NCI-H187 treated with DMSO at 0.1 percent for 48 hours (cell line): ENCODE data around the gene CARD14.
"Not testable (repeated sequence)": the region's sequence is repeated elsewhere in the genome, so short reads cannot be mapped to it uniquely, and the experiment has no call there.

Experiments
- DNase-seq: peaks from one replicate; lab custom pipeline; 2025; lab: John Stamatoyannopoulos, UW

The CARD14 gene

GRCh38 chr17:80185968-80186367, 16.1 kb downstream of the CARD14 start:
- DNase-seq, result no peak

- DNase-seq, result no peak
Observed at GRCh38 chr17:80187090-80187489, 17.3 kb downstream of the CARD14 start.

GRCh38 chr17:80187515-80187941, 17.7 kb downstream of the CARD14 start:
- no peak for DNase-seq

GRCh38 chr17:80189611-80190010, 19.8 kb downstream of the CARD14 start:
- no peak for DNase-seq

GRCh38 chr17:80190716-80191115, 20.9 kb downstream of the CARD14 start:
- no peak for DNase-seq

- no peak for DNase-seq
Observed at GRCh38 chr17:80191192-80191591, 21.4 kb downstream of the CARD14 start.

GRCh38 chr17:80191865-80192661, 22.2 kb downstream of the CARD14 start:
- no peak for DNase-seq

- DNase-seq, result no peak
Observed at GRCh38 chr17:80195141-80195540, 25.3 kb downstream of the CARD14 start.

- no peak for DNase-seq
Observed at GRCh38 chr17:80195671-80196529, 26.1 kb downstream of the CARD14 start.

- no peak for DNase-seq
Observed at GRCh38 chr17:80196652-80197051, 26.8 kb downstream of the CARD14 start.

GRCh38 chr17:80198144-80198661, 28.4 kb downstream of the CARD14 start:
- no peak for DNase-seq

- not testable (repeated sequence) for DNase-seq
Observed at GRCh38 chr17:80199295-80199694, 29.5 kb downstream of the CARD14 start.

GRCh38 chr17:80201446-80201845, 31.6 kb downstream of the CARD14 start:
- DNase-seq, result no peak

GRCh38 chr17:80202197-80202596, 32.4 kb downstream of the CARD14 start:
- DNase-seq, result no peak

GRCh38 chr17:80203471-80203963, 33.7 kb downstream of the CARD14 start:
- no peak for DNase-seq

GRCh38 chr17:80204626-80205468, 35.0 kb downstream of the CARD14 start:
- DNase-seq, result no peak

- DNase-seq, result no peak
Observed at GRCh38 chr17:80205811-80206210, 36.0 kb downstream of the CARD14 start.

- DNase-seq, result no peak
Observed at GRCh38 chr17:80208050-80208449, 38.2 kb downstream of the CARD14 start.

GRCh38 chr17:80209765-80210164, 39.9 kb downstream of the CARD14 start:
- no peak for DNase-seq

- DNase-seq, result no peak
Observed at GRCh38 chr17:80210348-80211108, 40.7 kb downstream of the CARD14 start.

- no peak for DNase-seq
Observed at GRCh38 chr17:80212109-80212508, 42.3 kb downstream of the CARD14 start.
